Heart left ventricle (tissue), 13 donors: ENCODE data around the gene LGALS7.

Source experiments
- POLR2A ChIP-seq, 2 donors: fragments of 450-650 bp; IDR thresholded peaks; one replicate each; pipeline ENCODE4 v1.6.1; 2017; ENCODE audit warnings: antibody characterized with exemption in 2 of 2, mild to moderate bottlenecking in 2 of 2, moderate library complexity in 2 of 2
- TF ChIP-seq, protein P1 (sequence below), 12 donors: fragments of 200-600 bp; sonication (generic) in 4 of 12; IDR thresholded peaks; one replicate each; pipeline versions ENCODE4 v1.5.0 to v1.8.0; 2018 to 2022; ENCODE audit warnings: antibody characterized with exemption in 12 of 12, mild to moderate bottlenecking in 5 of 12
- donor health status: ischemic (EF 13 %, LVEDD 7.1; RV severe dilation, severe dysfunction).
- donor health status: DM: no; HTN: yes; CAD: no.
- donor health status: DM: no; HTN: no; CAD: no.
- donor health status: ischemic (EF 25% LVEDD 6.9; RV normal size, moderate dysfunction).
- donor health status: ischemic (EF 25% LVEDD 5.7; RV mildly dilated, moderate dysfunction).
- donor health status: ischemic (EF 35%, LVEDD 5.7; RV mildly dilated, moderate dysfunction).
- donor health status: nonischemic (EF 11% LVEDD 7.7; RV severe dilation, severe dysfunction).
- donor health status: DM: yes; HTN: yes; CAD: no.
- donor health status: PGD.
- donor health status: ischemic (EF 29% LVEDD 5.4; RV normal size, mild dysfunction).
- donor health status: nonischemic (EF 23%, LVEDD 6.1; RV moderate dilation, normal function).

DNA sequence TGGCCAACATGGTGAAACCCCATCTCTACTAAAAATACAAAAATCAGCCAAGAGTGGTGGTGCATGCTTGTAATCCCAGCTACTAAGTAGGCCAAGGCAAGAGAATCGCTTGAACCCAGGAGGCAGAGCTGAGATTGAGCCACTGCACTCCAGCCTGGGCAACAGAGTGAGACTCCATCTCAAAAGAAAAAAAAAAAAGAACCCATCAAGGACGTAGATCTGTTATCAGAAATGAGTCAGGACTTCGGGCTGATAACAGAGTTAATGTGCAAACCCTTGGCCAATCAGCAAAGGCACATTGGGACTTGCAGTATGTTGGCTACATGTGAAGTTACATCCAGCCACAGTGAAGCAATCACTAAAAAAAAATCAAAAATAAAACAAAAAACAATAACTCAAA is 10.9 kb upstream of the LGALS7 start:
- TF ChIP-seq, protein P1, sequence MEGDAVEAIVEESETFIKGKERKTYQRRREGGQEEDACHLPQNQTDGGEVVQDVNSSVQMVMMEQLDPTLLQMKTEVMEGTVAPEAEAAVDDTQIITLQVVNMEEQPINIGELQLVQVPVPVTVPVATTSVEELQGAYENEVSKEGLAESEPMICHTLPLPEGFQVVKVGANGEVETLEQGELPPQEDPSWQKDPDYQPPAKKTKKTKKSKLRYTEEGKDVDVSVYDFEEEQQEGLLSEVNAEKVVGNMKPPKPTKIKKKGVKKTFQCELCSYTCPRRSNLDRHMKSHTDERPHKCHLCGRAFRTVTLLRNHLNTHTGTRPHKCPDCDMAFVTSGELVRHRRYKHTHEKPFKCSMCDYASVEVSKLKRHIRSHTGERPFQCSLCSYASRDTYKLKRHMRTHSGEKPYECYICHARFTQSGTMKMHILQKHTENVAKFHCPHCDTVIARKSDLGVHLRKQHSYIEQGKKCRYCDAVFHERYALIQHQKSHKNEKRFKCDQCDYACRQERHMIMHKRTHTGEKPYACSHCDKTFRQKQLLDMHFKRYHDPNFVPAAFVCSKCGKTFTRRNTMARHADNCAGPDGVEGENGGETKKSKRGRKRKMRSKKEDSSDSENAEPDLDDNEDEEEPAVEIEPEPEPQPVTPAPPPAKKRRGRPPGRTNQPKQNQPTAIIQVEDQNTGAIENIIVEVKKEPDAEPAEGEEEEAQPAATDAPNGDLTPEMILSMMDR (IDR thresholded peaks at IDR 0.05): no peak
- no peak for TF ChIP-seq POLR2A (IDR thresholded peaks at IDR 0.05)
